PC-9 (cell line): ENCODE data around the gene BAIAP3. TPM values are rescaled to one million over a fixed set of nuclear protein-coding genes. Genes with fewer than 3 reads are reported as not detected.

ENCODE experiments used
- BruUV-seq: library from RNA; stranded (reverse); fragments of 400-500 nt; replicated peaks from 2 replicates; lab custom pipeline; 2021; lab: Mats Ljungman, UMichigan
- CTCF ChIA-PET: fragments of 300-600 bp; sonication (Branson Sonifier 250); formaldehyde crosslinking; loops from one replicate; lab custom pipeline; 2022; ENCODE audit warnings: antibody characterized with exemption; lab: Charles Lee
- POLR2A ChIA-PET: fragments of 300-600 bp; sonication (Branson Sonifier 250); formaldehyde crosslinking; loops from one replicate; lab custom pipeline; 2022; ENCODE audit warnings: antibody characterized with exemption; ENCODE audit not compliant: unreplicated experiment; lab: Charles Lee
- DNase-seq, 2 experiments: peaks; one replicate each; pipeline versions ENCODE4 v3.0.0 to v3.0.0-alpha.2; 2015 to 2022; ENCODE audit warnings: mixed read lengths in 1 of 2
- H2AFZ ChIP-seq: fragments of 200-600 bp; sonication (generic); 2 replicates; pipeline ENCODE4 v1.8.1; 2017; ENCODE audit warnings: antibody characterized with exemption
- H3F3A ChIP-seq: fragments of 200-600 bp; sonication (generic); 2 replicates; pipeline ENCODE4 v1.8.1; 2017; ENCODE audit warnings: antibody characterized with exemption, mild to moderate bottlenecking, low read depth; ENCODE audit not compliant: insufficient read depth
- H3K27ac ChIP-seq: fragments of 200-600 bp; sonication (generic); 2 replicates; pipeline ENCODE4 v1.6.1; 2016; ENCODE audit warnings: mixed run types
- H3K27me3 ChIP-seq: fragments of 200-600 bp; sonication (generic); 2 replicates; pipeline ENCODE4 v1.6.1; 2016; ENCODE audit warnings: low read depth, mixed run types; ENCODE audit not compliant: insufficient read depth
- H3K36me3 ChIP-seq: fragments of 200-600 bp; sonication (generic); 2 replicates; pipeline ENCODE4 v1.6.1; 2016; ENCODE audit warnings: low read depth, mixed run types
- H3K4me1 ChIP-seq: fragments of 200-600 bp; sonication (generic); replicated peaks from 2 replicates; pipeline ENCODE4 v1.6.1; 2016; ENCODE audit warnings: mixed run types; ENCODE audit not compliant: insufficient read depth
- H3K4me2 ChIP-seq: fragments of 200-600 bp; sonication (generic); 2 replicates; pipeline ENCODE4 v1.6.1; 2017; ENCODE audit warnings: mixed run types
- H3K4me3 ChIP-seq: fragments of 200-600 bp; sonication (generic); 2 replicates; pipeline ENCODE4 v1.6.1; 2016; ENCODE audit warnings: mixed run types
- H3K79me2 ChIP-seq: fragments of 200-600 bp; sonication (generic); 2 replicates; pipeline ENCODE4 v1.6.1; 2017; ENCODE audit warnings: low read depth, mixed run types
- H3K9me2 ChIP-seq: fragments of 200-600 bp; sonication (generic); 2 replicates; pipeline ENCODE4 v1.8.1; 2017; ENCODE audit warnings: mild to moderate bottlenecking; ENCODE audit not compliant: insufficient read depth
- H3K9me3 ChIP-seq: fragments of 200-600 bp; sonication (generic); 2 replicates; pipeline ENCODE4 v1.8.1; 2016; ENCODE audit warnings: low read depth; ENCODE audit not compliant: insufficient read depth
- H4K20me1 ChIP-seq: fragments of 200-600 bp; sonication (generic); 2 replicates; pipeline ENCODE4 v1.8.1; 2017; ENCODE audit not compliant: insufficient read depth
- EZH2 ChIP-seq: fragments of 200-600 bp; sonication (generic); IDR thresholded peaks from 2 replicates; pipeline ENCODE4 v1.8.0; 2017; ENCODE audit warnings: antibody characterized with exemption, low read depth
- intact Hi-C: fragments of 100-400 bp; cut with micrococcal nuclease; formaldehyde crosslinking; loops from one replicate; pipeline ENCODE4 v1.10.0; 2022; ENCODE audit not compliant: unreplicated experiment
- total RNA-seq: library from RNA; stranded (reverse); gene quantifications from 2 replicates; pipeline ENCODE4 v1.2.3, GENCODE V29; 2021
- TF ChIP-seq, protein P1 (sequence below): fragments of 200-600 bp; sonication (generic); conservative IDR thresholded peaks from 2 replicates; pipeline ENCODE4 v1.6.1; 2017; ENCODE audit warnings: mixed run types, antibody characterized with exemption, mild to moderate bottlenecking, moderate library complexity

Gene BAIAP3
- total RNA-seq, 1 experiment from 2014 or later, result 35.0 TPM

GRCh38 chr16:1324286-1324826, 9.1 kb upstream of the BAIAP3 start:
- no peak overlapping the region for H3K27ac ChIP-seq
- ChIA-PET POLR2A (no interaction called here), CTCF (no interaction called here)
- no peaks in the 10 kb centered on the region for H3K27me3 ChIP-seq
- no peaks in the 10 kb centered on the region for H3K9me2 ChIP-seq
- intact Hi-C loops, result no loop called here
- H3K4me3 ChIP-seq, result no peak overlapping the region
- peaks cover 13% of the 10 kb centered on the region; the same call in 1 of the 2 replicates for H3F3A ChIP-seq
- H3K9me3 ChIP-seq, result no peaks in the 10 kb centered on the region
- no peak for TF ChIP-seq EZH2
- TF ChIP-seq, protein P1, sequence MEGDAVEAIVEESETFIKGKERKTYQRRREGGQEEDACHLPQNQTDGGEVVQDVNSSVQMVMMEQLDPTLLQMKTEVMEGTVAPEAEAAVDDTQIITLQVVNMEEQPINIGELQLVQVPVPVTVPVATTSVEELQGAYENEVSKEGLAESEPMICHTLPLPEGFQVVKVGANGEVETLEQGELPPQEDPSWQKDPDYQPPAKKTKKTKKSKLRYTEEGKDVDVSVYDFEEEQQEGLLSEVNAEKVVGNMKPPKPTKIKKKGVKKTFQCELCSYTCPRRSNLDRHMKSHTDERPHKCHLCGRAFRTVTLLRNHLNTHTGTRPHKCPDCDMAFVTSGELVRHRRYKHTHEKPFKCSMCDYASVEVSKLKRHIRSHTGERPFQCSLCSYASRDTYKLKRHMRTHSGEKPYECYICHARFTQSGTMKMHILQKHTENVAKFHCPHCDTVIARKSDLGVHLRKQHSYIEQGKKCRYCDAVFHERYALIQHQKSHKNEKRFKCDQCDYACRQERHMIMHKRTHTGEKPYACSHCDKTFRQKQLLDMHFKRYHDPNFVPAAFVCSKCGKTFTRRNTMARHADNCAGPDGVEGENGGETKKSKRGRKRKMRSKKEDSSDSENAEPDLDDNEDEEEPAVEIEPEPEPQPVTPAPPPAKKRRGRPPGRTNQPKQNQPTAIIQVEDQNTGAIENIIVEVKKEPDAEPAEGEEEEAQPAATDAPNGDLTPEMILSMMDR, result no peak
- peaks cover 7% of the 10 kb centered on the region; the same call in 1 of the 2 replicates for H3K36me3 ChIP-seq
- H3K4me2 ChIP-seq, result no peak overlapping the region
- no peaks in the 10 kb centered on the region for H3K4me1 ChIP-seq
- no peak overlapping the region for H2AFZ ChIP-seq
- no TSS peak for BruUV-seq
- H4K20me1 ChIP-seq, result peaks cover 11% of the 10 kb centered on the region
- H3K79me2 ChIP-seq, result no peaks in the 10 kb centered on the region
- DNase-seq, result no peak

- H3K36me3 ChIP-seq, result no peaks in the 10 kb centered on the region; the same call in 1 of the 2 replicates
Measured at GRCh38 chr16:1325261-1325660, 8.2 kb upstream of the BAIAP3 start.

GRCh38 chr16:1325673-1326371, 7.6 kb upstream of the BAIAP3 start:
- H3K4me3 ChIP-seq, result no peak overlapping the region
- no peaks in the 10 kb centered on the region for H3K27me3 ChIP-seq
- peaks cover 6% of the 10 kb centered on the region for H4K20me1 ChIP-seq
- intact Hi-C loops, result no loop called here
- no peaks in the 10 kb centered on the region for H3K9me2 ChIP-seq
- H3K27ac ChIP-seq, result no peak overlapping the region
- H3K9me3 ChIP-seq, result no peaks in the 10 kb centered on the region
- DNase-seq, result no peak
- TF ChIP-seq, protein P1, result no peak
- TF ChIP-seq EZH2, result no peak
- no peaks in the 10 kb centered on the region for H3K79me2 ChIP-seq
- no peaks in the 10 kb centered on the region; the same call in 1 of the 2 replicates for H3K36me3 ChIP-seq
- ChIA-PET CTCF (no interaction called here), POLR2A (interaction anchor here (0.6 kb wide), 1 partner anchor 30 kb away, joined by 3 read pairs; no protein-coding TSS in a partner anchor)
- H3K4me2 ChIP-seq, result no peak overlapping the region
- H2AFZ ChIP-seq, result no peak overlapping the region
- BruUV-seq, result no TSS peak
- H3F3A ChIP-seq, result peaks cover 13% of the 10 kb centered on the region; the same call in 1 of the 2 replicates
- no peaks in the 10 kb centered on the region for H3K4me1 ChIP-seq

More at GRCh38 chr16:1325261-1325660, 8.2 kb upstream of the BAIAP3 start:
- Histone ChIP-seq H4K20me1 (peaks cover 6% of the 10 kb centered on the region), H3K9me3 (no peaks in the 10 kb centered on the region), H3K27me3 (no peaks in the 10 kb centered on the region), H3K4me3 (no peak overlapping the region), H3K9me2 (no peaks in the 10 kb centered on the region), H2AFZ (no peak overlapping the region), H3K79me2 (no peaks in the 10 kb centered on the region), H3F3A (peaks cover 13% of the 10 kb centered on the region; the same call in 1 of the 2 replicates), H3K4me2 (no peak overlapping the region), H3K27ac (no peak overlapping the region), H3K4me1 (no peaks in the 10 kb centered on the region)
- ChIA-PET POLR2A (no interaction called here), CTCF (no interaction called here)
- intact Hi-C loops, result no loop called here
- DNase-seq, result no peak
- BruUV-seq, result no TSS peak
- no peak for TF ChIP-seq EZH2
- TF ChIP-seq, protein P1, result no peak
